ENCODE results near the gene ATG4D.
A peak's percentile ranks its signal among the peaks of the same experiment; 100 is the strongest.
"Not testable (repeated sequence)": the region's sequence is repeated elsewhere in the genome, so short reads cannot be mapped to it uniquely, and the experiment has no call there.

Gene ATG4D

GRCh38 chr19:10565567-10566407, 22.1 kb downstream of the ATG4D start, which contains the start of gene KRI1:
Gene KRI1 (minus strand): TSS chr19:10566010. CDS start chr19:10565999, 11 bp downstream.
- TF ChIP-seq ZFX (IDR thresholded peaks at IDR 0.05; ENCODE audit: borderline replicate concordance), result no peak
- TF ChIP-seq, protein P1, sequence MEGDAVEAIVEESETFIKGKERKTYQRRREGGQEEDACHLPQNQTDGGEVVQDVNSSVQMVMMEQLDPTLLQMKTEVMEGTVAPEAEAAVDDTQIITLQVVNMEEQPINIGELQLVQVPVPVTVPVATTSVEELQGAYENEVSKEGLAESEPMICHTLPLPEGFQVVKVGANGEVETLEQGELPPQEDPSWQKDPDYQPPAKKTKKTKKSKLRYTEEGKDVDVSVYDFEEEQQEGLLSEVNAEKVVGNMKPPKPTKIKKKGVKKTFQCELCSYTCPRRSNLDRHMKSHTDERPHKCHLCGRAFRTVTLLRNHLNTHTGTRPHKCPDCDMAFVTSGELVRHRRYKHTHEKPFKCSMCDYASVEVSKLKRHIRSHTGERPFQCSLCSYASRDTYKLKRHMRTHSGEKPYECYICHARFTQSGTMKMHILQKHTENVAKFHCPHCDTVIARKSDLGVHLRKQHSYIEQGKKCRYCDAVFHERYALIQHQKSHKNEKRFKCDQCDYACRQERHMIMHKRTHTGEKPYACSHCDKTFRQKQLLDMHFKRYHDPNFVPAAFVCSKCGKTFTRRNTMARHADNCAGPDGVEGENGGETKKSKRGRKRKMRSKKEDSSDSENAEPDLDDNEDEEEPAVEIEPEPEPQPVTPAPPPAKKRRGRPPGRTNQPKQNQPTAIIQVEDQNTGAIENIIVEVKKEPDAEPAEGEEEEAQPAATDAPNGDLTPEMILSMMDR (IDR thresholded peaks at IDR 0.05), result peak; percentile 24
- H3K27ac ChIP-seq, result peak within 1 kb of the TSS; percentile 82

- TF ChIP-seq ZFX (IDR thresholded peaks at IDR 0.05; ENCODE audit: borderline replicate concordance), result no peak
- TF ChIP-seq, protein P1 (IDR thresholded peaks at IDR 0.05), result no peak
- H3K27ac ChIP-seq, result peak overlapping the region; percentile 82
Measured at GRCh38 chr19:10566408-10566657, 22.6 kb downstream of the ATG4D start.

DNA sequence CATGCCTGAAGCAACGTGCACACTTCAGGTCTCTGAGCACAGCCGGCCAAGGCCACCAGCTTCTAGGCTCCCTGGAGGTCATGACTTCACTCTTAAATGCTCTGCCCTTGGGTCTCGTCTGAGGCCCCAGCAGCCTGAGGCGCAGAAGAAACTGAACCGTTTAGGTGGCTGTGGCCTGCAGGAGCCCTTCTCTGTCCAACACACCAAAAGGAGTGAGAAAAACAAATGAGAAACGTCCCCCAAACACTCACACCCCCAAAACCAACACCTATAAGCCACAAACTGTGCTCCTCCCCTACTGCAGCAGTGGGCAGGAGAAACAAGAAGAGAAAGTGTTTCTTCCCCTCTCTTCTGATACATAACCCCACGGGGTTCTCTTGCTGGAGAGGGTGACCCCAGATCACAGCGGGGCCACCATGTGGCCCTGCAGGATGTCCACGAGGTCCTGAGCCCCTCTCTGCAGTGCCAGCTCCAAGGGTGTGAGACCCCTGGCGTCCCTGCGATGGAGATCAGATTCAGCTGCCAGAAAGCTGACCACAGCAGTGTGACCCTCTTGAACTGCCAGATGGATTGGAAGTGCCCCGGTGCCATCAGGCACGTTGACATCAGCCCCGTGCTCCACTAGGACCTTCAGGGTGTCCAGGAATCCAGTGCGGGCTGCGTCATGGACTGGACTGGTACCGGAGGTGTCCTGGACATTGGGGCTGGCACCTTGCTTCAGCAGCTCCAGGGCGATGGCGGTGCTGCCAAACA, 23.1 kb downstream of the ATG4D start:
- H3K27ac ChIP-seq, result peak overlapping the region; percentile 82
- TF ChIP-seq, protein P1 (IDR thresholded peaks at IDR 0.05), result no peak
- no peak for TF ChIP-seq ZFX (IDR thresholded peaks at IDR 0.05; ENCODE audit: borderline replicate concordance)

DNA sequence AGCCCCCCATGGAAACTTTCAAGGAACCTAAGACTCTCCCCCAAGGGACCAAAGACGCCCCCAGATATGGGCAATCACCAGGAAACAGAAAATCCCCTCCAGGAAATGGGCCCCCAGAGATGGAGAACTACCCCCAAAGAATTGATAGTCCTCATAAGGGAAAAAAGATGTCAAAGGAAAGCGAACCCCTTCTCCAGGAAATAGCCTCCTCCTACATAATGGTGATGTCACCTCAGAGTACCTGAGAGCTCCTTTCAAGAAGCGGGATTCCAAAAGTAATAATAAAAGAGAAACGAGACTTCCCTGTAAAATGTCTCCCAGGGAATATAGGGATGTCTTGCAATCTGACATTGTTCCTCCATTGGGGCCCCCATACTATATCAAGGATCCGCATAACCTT, 24.0 kb downstream of the ATG4D start:
- TF ChIP-seq, protein P1 (IDR thresholded peaks at IDR 0.05), result no peak
- TF ChIP-seq ZFX (IDR thresholded peaks at IDR 0.05; ENCODE audit: borderline replicate concordance), result no peak
- H3K27ac ChIP-seq, result peak overlapping the region; percentile 99

- no peak for TF ChIP-seq ZFX (IDR thresholded peaks at IDR 0.05; ENCODE audit: borderline replicate concordance)
- TF ChIP-seq, protein P1 (IDR thresholded peaks at IDR 0.05), result peak; percentile 29
- peak overlapping the region; percentile 99 for H3K27ac ChIP-seq
Measured at GRCh38 chr19:10568062-10568825, 24.5 kb downstream of the ATG4D start.

DNA sequence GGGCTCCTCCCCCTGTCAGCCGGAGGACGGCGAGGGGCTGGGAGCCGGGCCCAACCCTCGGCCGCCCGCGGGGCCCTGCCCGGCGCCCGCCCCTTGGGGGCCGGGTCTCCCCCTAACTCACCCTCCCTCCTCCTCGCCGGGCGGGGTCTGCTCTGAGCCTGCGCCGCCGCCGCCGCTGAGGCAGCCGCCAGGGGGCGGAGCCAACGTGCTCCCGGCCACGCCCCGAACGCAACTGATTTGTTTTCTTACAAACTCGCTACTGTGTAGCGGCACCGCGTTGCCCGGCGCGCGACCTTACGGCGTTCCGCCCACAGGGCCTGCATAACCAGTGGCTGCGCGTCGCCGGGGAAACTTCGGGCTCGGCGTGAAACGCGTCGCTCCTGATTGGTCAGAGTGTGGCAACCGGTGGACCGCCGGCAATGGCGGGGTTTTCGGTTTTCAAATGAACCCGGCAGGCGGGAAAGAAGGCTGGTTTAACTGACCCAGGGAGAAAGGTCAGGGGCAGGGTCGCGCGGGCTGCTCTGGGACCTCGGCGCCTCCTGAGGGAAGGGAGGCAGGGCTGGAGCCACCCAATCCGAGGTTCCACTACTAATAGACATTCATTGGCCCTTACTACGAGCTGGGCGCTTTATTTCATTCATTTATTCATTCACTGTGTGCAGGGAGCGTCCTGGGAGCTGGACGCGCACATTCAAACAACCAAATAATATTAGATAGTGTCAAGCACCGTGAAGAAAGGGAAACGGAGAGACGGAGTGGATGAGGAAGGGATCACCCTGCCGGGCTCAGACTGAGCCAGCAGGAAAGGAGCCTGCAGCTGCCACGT, 25.3 kb downstream of the ATG4D start, which contains the start of gene CDKN2D:
Gene CDKN2D (minus strand): TSS at position 154 of the 826 bp plus-strand sequence. CDS start 326 bp downstream, outside the sequence.
- no peak for TF ChIP-seq ZFX (IDR thresholded peaks at IDR 0.05; ENCODE audit: borderline replicate concordance)
- TF ChIP-seq, protein P1 (IDR thresholded peaks at IDR 0.05), result no peak
- H3K27ac ChIP-seq, result peak within 1 kb of the TSS; percentile 99

DNA sequence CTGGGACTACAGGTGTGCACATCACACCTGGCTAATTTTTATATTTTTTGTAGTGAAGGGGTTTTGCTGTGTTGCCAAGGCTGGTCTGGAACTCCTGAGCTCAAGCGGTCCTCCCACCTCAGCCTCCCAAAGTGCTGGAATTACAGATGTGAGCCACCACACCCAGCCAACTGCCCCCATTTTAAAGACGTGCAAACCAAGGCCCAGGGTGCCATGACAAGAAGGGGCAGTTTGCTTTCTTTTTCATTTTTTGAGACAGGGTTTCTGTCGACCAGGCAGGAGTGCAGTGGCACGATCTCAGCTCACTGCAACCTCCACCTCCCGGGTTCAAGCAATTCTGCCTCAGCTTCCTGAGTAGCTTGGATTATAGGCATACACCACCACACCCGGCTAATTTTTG, 30.1 kb downstream of the ATG4D start:
- not testable (repeated sequence) for H3K27ac ChIP-seq
